Esophagus muscularis mucosa (tissue), 4 donors: Measurements from ENCODE around the gene C19orf53. TPM values are rescaled to one million over a fixed set of nuclear protein-coding genes. Genes with fewer than 3 reads are reported as not detected.
A peak's percentile ranks its signal among the peaks of the same experiment; 100 is the strongest.

Source experiments
- DNase-seq: peaks from one replicate; pipeline ENCODE4 v3.0.0-alpha.2; 2017; ENCODE audit errors: extremely low spot score
- H3K27ac ChIP-seq, 4 donors: fragments of 200-600 bp; sonication (generic); replicated peaks in 1 of 4; 1 replicate in 3 of 4; 2 replicates in 1 of 4; pipeline ENCODE4 v1.5.1; 2016 to 2019; ENCODE audit warnings: mild to moderate bottlenecking in 1 of 4
- H3K27me3 ChIP-seq, 4 donors: fragments of 200-600 bp; sonication (generic); one replicate each; pipeline versions ENCODE4 v1.5.1 to v1.6.0; 2016 to 2019
- H3K36me3 ChIP-seq, 4 donors: fragments of 200-600 bp; sonication (generic); one replicate each; pipeline ENCODE4 v1.5.1; 2016 to 2019
- H3K4me1 ChIP-seq, 4 donors: fragments of 200-600 bp; sonication (generic); one replicate each; pipeline ENCODE4 v1.5.1; 2016 to 2019
- H3K4me3 ChIP-seq, 4 donors: fragments of 200-600 bp; sonication (generic); 1 replicate in 2 of 4; 2 replicates in 2 of 4; pipeline ENCODE4 v1.5.1; 2016 to 2019; ENCODE audit warnings: mild to moderate bottlenecking in 4 of 4, moderate library complexity in 1 of 4
- H3K9me3 ChIP-seq, 4 donors: fragments of 200-600 bp; sonication (generic); 1 replicate in 3 of 4; 2 replicates in 1 of 4; pipeline ENCODE4 v1.5.1; 2016 to 2019
- CTCF ChIP-seq, 3 experiments: fragments of 200-600 bp in 2 of 3; fragments of 450-650 bp in 1 of 3; sonication (generic) in 2 of 3; IDR thresholded peaks; one replicate each; pipeline ENCODE4 v1.5.1; 2017 to 2019; ENCODE audit warnings: antibody characterized with exemption in 3 of 3, mild to moderate bottlenecking in 2 of 3, moderate library complexity in 1 of 3
- EP300 ChIP-seq: sonication (generic); formaldehyde crosslinking; IDR thresholded peaks from one replicate; pipeline ENCODE4 v1.6.1; 2017; ENCODE audit warnings: antibody characterized with exemption
- POLR2A ChIP-seq: fragments of 450-650 bp; IDR thresholded peaks from one replicate; pipeline ENCODE4 v1.6.1; 2017; ENCODE audit warnings: antibody characterized with exemption, moderate library complexity, mild to moderate bottlenecking, low read depth
- POLR2AphosphoS5 ChIP-seq, 2 donors: sonication (generic); formaldehyde crosslinking; IDR thresholded peaks; one replicate each; pipeline ENCODE4 v1.6.1; 2017; ENCODE audit warnings: antibody characterized with exemption in 2 of 2
- WGBS: methylation state at CpG from one replicate; pipeline ENCODE4 v1.1.5; 2018; 5-methylcytosine and 5-hydroxymethylcytosine counted together
- intact Hi-C: fragments of 100-400 bp; cut with DNase I; formaldehyde crosslinking; loops from one replicate; pipeline ENCODE4 v1.15.1; 2023
- total RNA-seq, 4 donors: library from RNA; depleted of rRNA; stranded (reverse); fragments of >200 nt; gene quantifications; one replicate each; pipeline versions ENCODE4 v1.1.0 to v1.2.1, GENCODE V29; 2016

C19orf53 gene
- total RNA-seq, 4 donors from 2014 or later: 87.4 to 168 (median 104) TPM

GRCh38 chr19:13782537-13782936 is 8.3 kb downstream of the C19orf53 start:
- no peaks in the 10 kb centered on the region for H3K9me3 ChIP-seq
- TF ChIP-seq POLR2A: no peak
- H3K27ac ChIP-seq: peak overlapping the region in 1 of 4 donors; percentile 73
- intact Hi-C loops: loop anchor here (10.0 kb wide), 1 partner anchor 292 kb away; the partner anchor contains the start of gene MISP3
- peaks cover 19 to 40% (median 35%) of the 10 kb centered on the region in 4 donors for H3K4me1 ChIP-seq
- WGBS: 79% methylated on average over 8 of the region's 8 CpGs
- no peaks in the 10 kb centered on the region for H3K27me3 ChIP-seq
- no peak for DNase-seq
- H3K4me3 ChIP-seq: no peak overlapping the region
- H3K36me3 ChIP-seq: peaks cover 17 to 23% (median 20%) of the 10 kb centered on the region in 4 donors

- no peak for TF ChIP-seq CTCF (IDR thresholded peaks at IDR 0.05)
- TF ChIP-seq POLR2A: no peak
- TF ChIP-seq POLR2AphosphoS5 (IDR thresholded peaks at IDR 0.05): no peak
- Histone ChIP-seq H3K27me3 (no peaks in the 10 kb centered on the region), H3K9me3 (no peaks in the 10 kb centered on the region), H3K27ac (no peak overlapping the region), H3K4me3 (no peak overlapping the region), H3K4me1 (peaks cover 22 to 53% (median 46%) of the 10 kb centered on the region in 4 donors), H3K36me3 (peaks cover 4 to 10% (median 7%) of the 10 kb centered on the region in 4 donors)
- intact Hi-C loops: loop anchor here (2.0 to 10.0 kb wide), 2 partner anchors 79 to 291 kb away; partner anchors contain the start of gene MISP3
- 87% methylated on average over 18 of the region's 18 CpGs for WGBS
- DNase-seq: no peak
Measured at GRCh38 chr19:13783565-13784500, 9.6 kb downstream of the C19orf53 start.

GRCh38 chr19:13784731-13785452 is 10.6 kb downstream of the C19orf53 start:
- TF ChIP-seq EP300: no peak
- peak; percentile 33 to 52 for TF ChIP-seq POLR2AphosphoS5 (IDR thresholded peaks at IDR 0.05)
- peak; percentile 69 to 77 (median 72) for TF ChIP-seq CTCF (IDR thresholded peaks at IDR 0.05)
- no peak for TF ChIP-seq POLR2A
- Histone ChIP-seq H3K27me3 (no peaks in the 10 kb centered on the region), H3K4me3 (peak overlapping the region in 1 of 4 donors; percentile 2), H3K27ac (peak overlapping the region in 1 of 4 donors; percentile 38), H3K36me3 (no peaks in the 10 kb centered on the region), H3K4me1 (peaks cover 22 to 59% (median 51%) of the 10 kb centered on the region in 4 donors), H3K9me3 (no peaks in the 10 kb centered on the region)
- intact Hi-C loops: loop anchor here (2.0 to 10.0 kb wide), 2 partner anchors 78 to 290 kb away; partner anchors contain the start of gene MISP3
- DNase-seq: no peak
- WGBS: 29% methylated on average over 17 of the region's 17 CpGs

GRCh38 chr19:13788991-13789390 is 14.7 kb downstream of the C19orf53 start:
- peaks cover 10 to 43% (median 39%) of the 10 kb centered on the region in 4 donors for H3K4me1 ChIP-seq
- DNase-seq: no peak
- intact Hi-C loops: loop anchor here (10.0 kb wide), 1 partner anchor 286 kb away; the partner anchor contains the start of gene MISP3
- H3K27me3 ChIP-seq: no peaks in the 10 kb centered on the region
- no peak overlapping the region for H3K4me3 ChIP-seq
- H3K36me3 ChIP-seq: no peaks in the 10 kb centered on the region
- 50% methylated on average over 8 of the region's 8 CpGs for WGBS
- H3K9me3 ChIP-seq: no peaks in the 10 kb centered on the region
- peak overlapping the region in 3 of 4 donors; percentile 33 to 65 (median 55) for H3K27ac ChIP-seq
- TF ChIP-seq EP300 (no peak), CTCF (IDR thresholded peaks at IDR 0.05) (no peak), POLR2A (no peak), POLR2AphosphoS5 (IDR thresholded peaks at IDR 0.05) (no peak)
